ENCODE results near the gene LINC00632.
"Not testable (repeated sequence)": the region's sequence is repeated elsewhere in the genome, so short reads cannot be mapped to it uniquely, and the experiment has no call there.

LINC00632 gene

GRCh38 chrX:140709421-140709846 is at the start of gene LINC00632:
LINC00632 (plus strand) TSS chrX:140709759.
- peaks cover 2% of the 10 kb centered on the region for H3K27me3 Mint-ChIP-seq (ENCODE audit: low read depth, poor library complexity)
- peak within 1 kb of the TSS; percentile 93 for H3K4me3 Mint-ChIP-seq
- H3K36me3 Mint-ChIP-seq (ENCODE audit: low read depth) = no peaks in the 10 kb centered on the region
- peaks cover 29% of the 10 kb centered on the region for H3K4me1 Mint-ChIP-seq
- H3K9me3 Mint-ChIP-seq = peaks cover 12% of the 10 kb centered on the region
- no peak for TF ChIP-seq CTCF (IDR thresholded peaks at IDR 0.05)
- H3K27ac Mint-ChIP-seq = no peak within 1 kb of the TSS
- peak; percentile 10 for DNase-seq

DNA sequence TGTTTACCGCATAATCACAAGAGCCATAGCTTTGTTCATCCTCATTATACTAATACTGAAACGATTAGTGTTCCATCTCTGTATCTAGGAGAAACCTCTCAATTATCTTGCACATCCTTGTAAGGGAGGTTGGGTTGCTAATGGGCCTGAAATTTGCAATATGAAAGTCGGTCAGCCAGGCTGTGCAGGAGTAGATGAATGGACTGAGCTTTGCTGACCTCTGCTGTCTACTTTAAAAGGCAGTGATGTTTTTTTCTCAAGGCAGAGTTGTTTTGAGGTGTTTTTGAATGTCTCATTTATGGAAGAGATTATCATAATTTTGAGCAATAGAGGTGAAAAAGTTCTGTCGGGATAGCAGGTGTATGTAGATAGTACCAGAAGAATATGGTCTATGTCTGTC is 47.9 kb upstream of the LINC00632 start:
- no peak overlapping the region for H3K4me3 Mint-ChIP-seq
- H3K36me3 Mint-ChIP-seq (ENCODE audit: low read depth) = no peaks in the 10 kb centered on the region
- TF ChIP-seq CTCF (IDR thresholded peaks at IDR 0.05) = no peak
- H3K9me3 Mint-ChIP-seq = no peaks in the 10 kb centered on the region
- H3K27me3 Mint-ChIP-seq (ENCODE audit: low read depth, poor library complexity) = peaks cover 9% of the 10 kb centered on the region
- H3K27ac Mint-ChIP-seq = no peak overlapping the region
- DNase-seq = no peak
- no peaks in the 10 kb centered on the region for H3K4me1 Mint-ChIP-seq

DNA sequence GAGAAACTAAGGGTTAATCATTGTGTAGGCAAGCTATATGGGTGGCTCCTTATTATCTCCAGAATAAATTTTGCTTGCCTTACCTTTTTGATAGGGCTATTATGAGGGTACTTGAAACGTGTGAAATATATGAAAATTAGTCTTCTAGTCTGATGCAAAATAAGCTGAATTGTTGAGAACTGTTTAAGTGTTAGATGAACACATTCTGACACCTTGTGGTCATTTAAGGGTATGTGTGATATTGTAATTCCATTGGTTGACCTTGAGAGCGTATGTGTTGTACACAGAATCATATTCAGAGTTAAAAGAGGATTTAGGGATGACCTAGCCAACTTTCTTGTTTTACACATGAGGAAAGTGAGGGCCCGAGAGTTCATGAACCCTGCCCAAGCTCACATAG is 44.6 kb upstream of the LINC00632 start:
- Mint-ChIP-seq H3K9me3 (no peaks in the 10 kb centered on the region), H3K27ac (no peak overlapping the region), H3K27me3 (ENCODE audit: low read depth, poor library complexity) (peaks cover 9% of the 10 kb centered on the region), H3K4me1 (no peaks in the 10 kb centered on the region), H3K36me3 (ENCODE audit: low read depth) (no peaks in the 10 kb centered on the region), H3K4me3 (no peak overlapping the region)
- TF ChIP-seq CTCF (IDR thresholded peaks at IDR 0.05) = peak; percentile 54
- DNase-seq = no peak

DNA sequence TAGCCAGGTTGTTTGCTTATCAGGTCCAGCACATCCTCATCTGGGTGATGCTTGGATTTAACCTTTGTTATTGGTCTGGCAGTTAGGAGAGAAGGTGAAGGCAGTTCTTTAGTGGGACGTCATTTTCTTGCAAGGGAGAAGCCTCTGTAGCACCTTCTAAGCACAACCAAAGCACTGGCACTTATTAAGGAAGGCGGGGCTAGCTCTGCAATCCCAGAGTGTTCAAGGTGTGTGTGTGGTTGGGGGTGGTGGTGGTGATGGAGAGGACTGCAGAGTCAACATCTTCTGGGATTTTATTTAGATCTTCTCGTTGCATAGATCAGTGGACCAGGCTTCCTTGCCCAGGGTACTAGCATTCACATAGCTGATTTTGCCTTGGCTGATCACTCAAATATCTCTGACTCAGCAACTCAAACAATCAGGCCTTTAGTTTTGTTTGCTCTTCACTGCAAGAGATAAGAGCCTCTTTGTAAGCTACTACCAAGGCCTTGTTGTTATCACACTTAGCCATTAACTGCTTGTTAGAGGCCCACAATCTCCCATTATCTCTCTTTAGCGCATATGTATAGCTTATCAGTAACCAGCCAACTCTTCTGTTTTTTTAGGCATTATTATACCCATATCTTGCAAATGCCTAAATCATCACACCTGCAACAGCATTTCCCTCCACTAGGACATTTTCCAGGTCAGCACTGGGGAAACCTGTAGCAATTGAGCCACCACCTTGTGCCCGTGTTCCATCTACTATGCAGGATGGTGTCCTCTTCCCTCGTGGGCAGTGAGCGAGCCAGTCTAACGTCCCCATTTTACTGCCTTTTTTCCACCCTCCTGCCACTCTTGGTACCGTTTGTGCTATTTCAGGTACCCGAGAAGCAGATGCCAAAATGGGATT is 36.5 kb upstream of the LINC00632 start:
- H3K9me3 Mint-ChIP-seq = no peaks in the 10 kb centered on the region
- no peak overlapping the region for H3K4me3 Mint-ChIP-seq
- no peak overlapping the region for H3K27ac Mint-ChIP-seq
- no peaks in the 10 kb centered on the region for H3K4me1 Mint-ChIP-seq
- no peaks in the 10 kb centered on the region for H3K36me3 Mint-ChIP-seq (ENCODE audit: low read depth)
- TF ChIP-seq CTCF (IDR thresholded peaks at IDR 0.05) = no peak
- no peak for DNase-seq
- no peaks in the 10 kb centered on the region for H3K27me3 Mint-ChIP-seq (ENCODE audit: low read depth, poor library complexity)

DNA sequence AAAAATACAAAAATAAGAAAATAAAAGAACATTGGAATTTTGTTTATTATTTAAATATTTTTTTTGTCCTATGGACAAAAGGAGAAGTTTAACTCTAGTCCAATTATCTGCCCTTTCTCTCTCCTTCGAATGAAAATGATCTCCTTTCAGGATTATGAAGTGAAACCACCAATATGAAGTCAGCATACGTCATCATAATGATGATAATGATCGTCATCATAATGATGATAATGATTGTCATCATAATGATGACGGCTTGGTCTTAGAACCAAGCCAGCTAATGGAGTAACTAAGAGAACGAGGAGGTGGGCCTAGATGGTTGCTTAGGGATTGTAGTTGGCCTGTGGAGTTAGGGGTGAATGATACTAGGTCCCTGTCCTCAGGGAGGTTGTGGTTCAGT is 21.9 kb upstream of the LINC00632 start:
- Mint-ChIP-seq H3K27ac (no peak overlapping the region), H3K4me1 (no peaks in the 10 kb centered on the region), H3K4me3 (no peak overlapping the region), H3K9me3 (peaks cover 40% of the 10 kb centered on the region), H3K36me3 (ENCODE audit: low read depth) (no peaks in the 10 kb centered on the region), H3K27me3 (ENCODE audit: low read depth, poor library complexity) (peaks cover 8% of the 10 kb centered on the region)
- DNase-seq = no peak
- TF ChIP-seq CTCF (IDR thresholded peaks at IDR 0.05) = no peak

GRCh38 chrX:140691596-140691995 is 18.0 kb upstream of the LINC00632 start:
- peaks cover 40% of the 10 kb centered on the region for H3K9me3 Mint-ChIP-seq
- H3K27ac Mint-ChIP-seq; H3K4me3 Mint-ChIP-seq; DNase-seq; H3K27me3 Mint-ChIP-seq (ENCODE audit: low read depth, poor library complexity); H3K4me1 Mint-ChIP-seq; H3K36me3 Mint-ChIP-seq (ENCODE audit: low read depth): not testable (repeated sequence)

Data from nephron progenitor cell (in vitro differentiated cells).